ENCODE measurements around the gene FLT3. TPM values are rescaled to one million over a fixed set of nuclear protein-coding genes. Genes with fewer than 3 reads are reported as not detected.

Gene FLT3
- total RNA-seq, 3 donors from 2014 or later (not counting 1 experiment from before 2014, with no cell fraction given), result 0.39 to 1.8 (median 1.1) TPM

DNA sequence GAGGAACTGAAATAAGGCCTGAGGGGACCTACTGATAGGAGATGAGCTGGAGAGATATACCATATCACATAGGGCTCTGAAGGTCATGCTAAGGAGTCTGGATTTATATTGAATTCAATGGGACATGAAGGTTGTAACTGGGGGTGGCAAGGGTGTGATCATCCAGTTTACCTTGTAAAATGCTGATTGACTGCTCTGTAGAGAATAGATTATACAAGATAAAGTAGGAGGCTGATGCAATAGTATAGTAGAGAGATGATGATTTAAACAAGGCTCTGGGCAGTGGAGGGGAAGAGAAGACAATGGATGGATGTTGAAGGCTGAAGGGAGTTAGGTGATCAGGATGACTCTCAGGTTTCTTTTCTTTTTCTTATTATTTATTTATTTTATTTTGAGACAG, 19.9 kb upstream of the FLT3 start:
- peaks cover 0 to 5% of the 10 kb centered on the region in 2 donors for H3K27me3 Mint-ChIP-seq (ENCODE audit: low read depth in 2 of 2)
- no peaks in the 10 kb centered on the region for H3K9me3 Mint-ChIP-seq
- Histone ChIP-seq H3K36me3 (ENCODE audit: control insufficient read depth, insufficient read depth, low read length) (no peaks in the 10 kb centered on the region), H3K27ac (ENCODE audit: low read length) (no peak overlapping the region), H3K4me1 (ENCODE audit: control insufficient read depth, insufficient read depth, low read length) (peaks cover 3% of the 10 kb centered on the region), H3K4me3 (ENCODE audit: low read length) (no peak overlapping the region), H3K9me3 (ENCODE audit: control insufficient read depth, insufficient read depth, low read length) (no peaks in the 10 kb centered on the region), H3K27me3 (ENCODE audit: control insufficient read depth, insufficient read depth, low read length) (no peaks in the 10 kb centered on the region)
- DNase-seq (no peak), ATAC-seq (no peak)
- H3K27ac Mint-ChIP-seq, result no peak overlapping the region
- intact Hi-C loops (cut with micrococcal nuclease), result no loop called here
- no peak overlapping the region for H3K4me3 Mint-ChIP-seq
- H3K4me1 Mint-ChIP-seq, result no peaks in the 10 kb centered on the region
- TF ChIP-seq, protein P1, sequence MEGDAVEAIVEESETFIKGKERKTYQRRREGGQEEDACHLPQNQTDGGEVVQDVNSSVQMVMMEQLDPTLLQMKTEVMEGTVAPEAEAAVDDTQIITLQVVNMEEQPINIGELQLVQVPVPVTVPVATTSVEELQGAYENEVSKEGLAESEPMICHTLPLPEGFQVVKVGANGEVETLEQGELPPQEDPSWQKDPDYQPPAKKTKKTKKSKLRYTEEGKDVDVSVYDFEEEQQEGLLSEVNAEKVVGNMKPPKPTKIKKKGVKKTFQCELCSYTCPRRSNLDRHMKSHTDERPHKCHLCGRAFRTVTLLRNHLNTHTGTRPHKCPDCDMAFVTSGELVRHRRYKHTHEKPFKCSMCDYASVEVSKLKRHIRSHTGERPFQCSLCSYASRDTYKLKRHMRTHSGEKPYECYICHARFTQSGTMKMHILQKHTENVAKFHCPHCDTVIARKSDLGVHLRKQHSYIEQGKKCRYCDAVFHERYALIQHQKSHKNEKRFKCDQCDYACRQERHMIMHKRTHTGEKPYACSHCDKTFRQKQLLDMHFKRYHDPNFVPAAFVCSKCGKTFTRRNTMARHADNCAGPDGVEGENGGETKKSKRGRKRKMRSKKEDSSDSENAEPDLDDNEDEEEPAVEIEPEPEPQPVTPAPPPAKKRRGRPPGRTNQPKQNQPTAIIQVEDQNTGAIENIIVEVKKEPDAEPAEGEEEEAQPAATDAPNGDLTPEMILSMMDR (IDR thresholded peaks at IDR 0.05), result no peak
- no peaks in the 10 kb centered on the region for H3K36me3 Mint-ChIP-seq

DNA sequence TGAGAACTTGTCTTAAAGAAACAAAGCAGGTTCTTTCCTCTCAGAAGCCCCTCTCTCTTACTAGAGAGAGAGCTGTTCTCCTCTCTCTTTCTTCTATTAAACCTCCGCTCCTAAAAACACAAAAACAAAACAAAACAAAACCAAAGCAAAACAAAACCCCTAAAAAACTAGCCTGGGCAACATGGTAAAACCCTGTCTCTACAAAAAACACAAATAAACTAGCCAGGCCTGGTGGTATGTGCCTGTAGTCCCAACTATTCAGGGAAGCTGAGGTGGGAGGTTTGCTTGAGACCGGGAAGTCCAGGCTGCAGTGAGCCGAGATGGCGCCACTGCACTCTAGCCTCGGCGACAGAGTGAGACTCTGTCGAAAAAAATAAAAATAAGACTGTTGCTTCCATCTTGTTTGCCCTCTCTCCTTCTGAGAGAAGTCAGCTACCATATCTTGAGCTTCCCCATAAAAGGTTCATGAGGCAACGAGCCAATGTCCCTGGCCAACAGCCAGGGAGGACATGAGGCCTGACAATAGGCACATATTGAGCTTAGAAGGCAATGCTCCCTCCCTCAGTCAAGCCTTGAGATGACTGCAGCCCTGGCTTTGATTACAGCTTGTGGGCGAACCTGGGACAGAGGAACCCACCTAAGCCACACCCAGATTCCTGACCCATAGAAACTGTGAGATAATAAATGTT, 17.5 kb upstream of the FLT3 start:
- 90% methylated on average over 8 of the region's 9 CpGs for WGBS (ENCODE audit: insufficient coverage)
- H3K4me1 ChIP-seq (ENCODE audit: control insufficient read depth, insufficient read depth, low read length), result peaks cover 3% of the 10 kb centered on the region
- Mint-ChIP-seq H3K27me3 (ENCODE audit: low read depth in 2 of 2) (peaks cover 0 to 5% of the 10 kb centered on the region in 2 donors), H3K36me3 (no peaks in the 10 kb centered on the region), H3K27ac (no peak overlapping the region), H3K4me1 (no peaks in the 10 kb centered on the region), H3K4me3 (no peak overlapping the region), H3K9me3 (no peaks in the 10 kb centered on the region)
- intact Hi-C loops (cut with micrococcal nuclease), result no loop called here
- H3K4me3 ChIP-seq (ENCODE audit: low read length), result no peak overlapping the region
- TF ChIP-seq, protein P1 (IDR thresholded peaks at IDR 0.05), result no peak
- H3K27ac ChIP-seq (ENCODE audit: low read length), result no peak overlapping the region
- no peaks in the 10 kb centered on the region for H3K36me3 ChIP-seq (ENCODE audit: control insufficient read depth, insufficient read depth, low read length)
- H3K9me3 ChIP-seq (ENCODE audit: control insufficient read depth, insufficient read depth, low read length), result no peaks in the 10 kb centered on the region
- no peak for DNase-seq
- no peaks in the 10 kb centered on the region for H3K27me3 ChIP-seq (ENCODE audit: control insufficient read depth, insufficient read depth, low read length)
- ATAC-seq, result no peak

DNA sequence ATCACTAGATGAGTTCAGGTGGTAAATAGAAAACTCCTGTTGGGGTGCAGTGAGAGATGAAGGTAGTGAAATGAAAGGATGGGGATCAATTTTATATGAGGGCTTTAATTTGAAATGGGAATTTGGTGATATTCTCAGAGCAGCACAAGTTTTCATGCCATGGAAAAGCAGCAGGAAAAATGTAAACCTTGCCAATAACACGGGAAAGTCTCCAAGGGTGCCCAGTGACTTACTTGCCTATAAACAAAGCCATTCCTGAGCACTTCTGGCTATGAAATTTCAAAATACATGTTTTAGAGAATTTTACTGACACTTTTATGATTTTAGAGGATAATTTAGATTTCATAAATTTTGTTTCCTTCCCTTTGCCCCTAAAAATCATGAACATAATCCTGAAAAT, 16.4 kb upstream of the FLT3 start:
- no peak overlapping the region for H3K27ac Mint-ChIP-seq
- intact Hi-C loops (cut with micrococcal nuclease), result no loop called here
- H3K9me3 ChIP-seq (ENCODE audit: control insufficient read depth, insufficient read depth, low read length), result no peaks in the 10 kb centered on the region
- H3K36me3 ChIP-seq (ENCODE audit: control insufficient read depth, insufficient read depth, low read length), result no peaks in the 10 kb centered on the region
- H3K36me3 Mint-ChIP-seq, result no peaks in the 10 kb centered on the region
- ATAC-seq (no peak), DNase-seq (no peak)
- H3K27me3 ChIP-seq (ENCODE audit: control insufficient read depth, insufficient read depth, low read length), result no peaks in the 10 kb centered on the region
- WGBS (ENCODE audit: insufficient coverage), result 82% methylated on average over 1 of the region's 1 CpG
- H3K4me3 ChIP-seq (ENCODE audit: low read length), result no peak overlapping the region
- no peaks in the 10 kb centered on the region for H3K4me1 Mint-ChIP-seq
- no peaks in the 10 kb centered on the region for H3K4me1 ChIP-seq (ENCODE audit: control insufficient read depth, insufficient read depth, low read length)
- no peak overlapping the region for H3K4me3 Mint-ChIP-seq
- TF ChIP-seq, protein P1 (IDR thresholded peaks at IDR 0.05), result no peak
- peaks cover 0 to 5% of the 10 kb centered on the region in 2 donors for H3K27me3 Mint-ChIP-seq (ENCODE audit: low read depth in 2 of 2)
- H3K9me3 Mint-ChIP-seq, result no peaks in the 10 kb centered on the region
- H3K27ac ChIP-seq (ENCODE audit: low read length), result no peak overlapping the region

DNA sequence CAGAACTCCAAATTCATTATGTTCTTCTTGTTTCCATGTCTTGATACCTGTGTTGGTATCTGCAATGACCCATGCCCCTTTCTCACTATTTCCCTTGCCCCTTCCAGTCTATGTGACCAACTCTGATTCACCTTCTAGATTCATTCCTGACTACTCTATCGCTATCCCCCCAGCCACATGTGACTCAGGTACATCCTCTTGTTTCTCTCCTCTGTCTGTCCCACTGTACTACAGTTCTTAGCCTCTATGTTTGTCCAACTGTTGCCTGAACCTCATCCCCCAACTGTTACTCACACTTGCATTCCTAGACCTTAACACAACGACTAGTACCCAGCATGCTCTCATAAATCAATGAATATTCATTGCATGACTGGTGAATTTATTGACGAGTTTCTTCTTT, 10.0 kb upstream of the FLT3 start:
- H3K27ac ChIP-seq (ENCODE audit: low read length), result no peak overlapping the region
- DNase-seq, result no peak
- no peak overlapping the region for H3K4me3 Mint-ChIP-seq
- H3K9me3 ChIP-seq (ENCODE audit: control insufficient read depth, insufficient read depth, low read length), result no peaks in the 10 kb centered on the region
- 100% methylated on average over 1 of the region's 3 CpGs for WGBS (ENCODE audit: insufficient coverage)
- no peak for ATAC-seq
- no peaks in the 10 kb centered on the region for H3K4me1 ChIP-seq (ENCODE audit: control insufficient read depth, insufficient read depth, low read length)
- intact Hi-C loops (cut with micrococcal nuclease), result no loop called here
- no peaks in the 10 kb centered on the region for H3K27me3 ChIP-seq (ENCODE audit: control insufficient read depth, insufficient read depth, low read length)
- no peaks in the 10 kb centered on the region for H3K36me3 ChIP-seq (ENCODE audit: control insufficient read depth, insufficient read depth, low read length)
- no peak overlapping the region for H3K4me3 ChIP-seq (ENCODE audit: low read length)
- H3K9me3 Mint-ChIP-seq, result no peaks in the 10 kb centered on the region
- H3K27ac Mint-ChIP-seq, result no peak overlapping the region
- no peaks in the 10 kb centered on the region for H3K4me1 Mint-ChIP-seq
- H3K27me3 Mint-ChIP-seq (ENCODE audit: low read depth in 2 of 2), result no peaks in the 10 kb centered on the region
- no peaks in the 10 kb centered on the region for H3K36me3 Mint-ChIP-seq
- TF ChIP-seq, protein P1 (IDR thresholded peaks at IDR 0.05), result no peak
